Uterus (tissue), 2 donors: ENCODE measurements around the gene SEC22A.

ENCODE experiments used
- CTCF ChIP-seq, 4 experiments: fragments of 200-600 bp in 2 of 4; fragments of 450-650 bp in 2 of 4; sonication (generic) in 2 of 4; IDR thresholded peaks; one replicate each; pipeline ENCODE4 v1.5.1; 2016 to 2019; ENCODE audit warnings: antibody characterized with exemption in 4 of 4, mild to moderate bottlenecking in 2 of 4, moderate library complexity in 1 of 4
- POLR2A ChIP-seq, 2 donors: fragments of 450-650 bp; IDR thresholded peaks; one replicate each; pipeline ENCODE4 v1.6.1; 2016; ENCODE audit warnings: antibody characterized with exemption in 2 of 2, mild to moderate bottlenecking in 1 of 2, moderate library complexity in 1 of 2

- TF ChIP-seq POLR2A (IDR thresholded peaks at IDR 0.05) (no peak), CTCF (IDR thresholded peaks at IDR 0.05) (no peak)
These were observed 93.6 kb downstream of the SEC22A start for GRCh38 chr3:123295171-123295900.
